ENCODE results near the gene KHDC4.

The KHDC4 gene

DNA sequence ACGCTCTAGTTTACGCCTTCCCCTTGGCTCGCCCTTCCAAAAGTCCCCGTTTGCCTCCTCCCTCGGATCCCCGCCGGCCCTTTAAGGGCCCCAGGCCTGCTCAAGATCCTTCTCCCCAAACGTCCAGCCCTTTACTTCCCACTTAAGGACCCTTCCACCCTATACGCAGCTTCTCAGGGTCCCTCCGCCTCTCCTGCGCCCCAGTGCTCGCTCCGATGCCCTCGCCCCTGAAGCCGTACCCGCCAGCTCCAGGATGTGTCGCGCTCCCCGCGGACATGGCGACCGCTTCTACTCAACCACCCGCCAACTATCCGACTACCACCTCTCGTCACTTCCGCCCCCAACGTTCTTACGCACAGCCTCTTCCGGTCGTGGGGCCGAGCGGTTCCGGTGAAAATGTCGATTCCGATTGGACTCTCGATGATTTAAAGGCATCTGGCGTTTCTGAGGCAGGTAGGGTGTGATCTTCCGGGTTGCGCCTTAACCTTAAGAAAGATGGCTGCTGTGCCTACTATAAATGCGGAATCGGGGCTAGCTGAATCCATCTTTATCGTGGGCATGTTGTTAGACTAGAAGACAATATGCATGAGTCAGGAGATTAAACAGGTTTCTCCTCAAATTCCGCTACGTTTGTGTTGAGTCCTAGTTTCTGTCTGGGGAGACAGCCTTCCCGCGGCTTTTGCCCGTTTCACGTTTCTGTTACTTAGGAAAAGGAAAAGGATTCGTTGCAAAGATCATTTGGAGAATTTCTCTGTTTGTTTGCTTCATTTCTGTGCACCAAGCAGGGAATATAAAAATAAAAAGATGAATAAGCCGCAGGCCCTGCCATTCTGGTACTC is at the start of gene KHDC4:
KHDC4 (minus strand) TSS at position 317 of the 839 bp plus-strand sequence; CDS start at position 277, 40 bp downstream.
- peak; percentile 98 for DNase-seq (ENCODE audit: low read depth)

GRCh38 chr1:155983191-155984024 is 49.2 kb upstream of the KHDC4 start:
- DNase-seq (ENCODE audit: low read depth) = peak; percentile 97

DNA sequence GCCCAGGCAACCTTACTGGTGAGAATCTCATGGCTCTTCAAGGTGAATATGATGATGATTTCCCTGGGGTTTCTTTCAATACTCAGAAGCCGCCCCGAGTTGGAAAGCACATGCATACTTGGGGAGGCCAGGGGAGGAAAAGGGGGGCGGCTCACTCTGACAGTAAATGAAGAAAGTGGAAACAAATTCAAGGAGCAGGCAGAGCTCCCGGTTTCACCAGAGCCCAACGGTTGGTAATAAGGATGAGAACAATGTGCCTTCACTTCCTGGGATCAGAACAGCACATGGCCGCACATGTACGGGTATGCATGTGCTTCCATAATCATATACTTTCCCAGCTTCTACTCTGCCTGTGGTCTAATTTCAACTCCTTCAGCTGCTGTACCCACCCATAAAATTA is 47.9 kb upstream of the KHDC4 start:
- no peak for DNase-seq (ENCODE audit: low read depth)

DNA sequence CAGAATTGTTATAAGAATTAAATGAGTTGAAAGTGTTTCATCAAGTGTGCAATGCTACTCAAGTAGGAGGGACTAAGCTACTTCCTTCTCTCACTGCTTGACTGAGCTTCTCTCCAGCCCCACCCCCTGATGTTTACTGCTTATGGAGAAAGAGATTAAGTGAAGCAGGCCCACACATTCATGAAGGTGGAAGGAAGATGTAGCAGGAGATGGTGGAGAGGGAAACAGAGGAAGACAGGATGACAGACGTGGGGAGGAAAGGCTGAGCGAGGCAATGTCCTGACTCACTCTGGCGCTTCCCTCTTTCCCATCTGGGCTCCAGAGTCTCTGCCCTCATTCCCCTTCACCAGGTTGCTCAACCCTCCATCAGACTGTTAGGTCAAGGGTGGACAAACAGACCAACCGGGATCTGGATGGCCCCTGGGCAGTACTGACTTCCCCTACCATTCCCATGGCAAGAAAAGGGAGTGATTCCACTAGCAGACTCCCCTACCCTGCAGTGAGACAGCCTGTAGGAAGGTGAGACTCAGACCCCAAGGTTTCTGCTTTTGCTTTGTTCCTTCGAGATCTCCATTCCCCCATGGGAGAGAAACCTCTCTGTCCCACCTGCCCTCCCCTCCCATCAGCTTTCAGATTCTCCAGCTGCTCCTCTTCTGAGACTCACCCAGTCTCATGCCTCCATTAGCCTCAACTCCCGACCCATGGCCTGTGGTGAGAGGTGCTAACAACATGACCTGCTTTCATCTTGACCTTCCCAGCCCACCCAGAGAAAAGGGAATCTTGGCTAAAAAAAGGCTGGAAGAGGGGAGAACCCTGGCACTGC is 47.3 kb upstream of the KHDC4 start:
- peak; percentile 86 for DNase-seq (ENCODE audit: low read depth)

DNA sequence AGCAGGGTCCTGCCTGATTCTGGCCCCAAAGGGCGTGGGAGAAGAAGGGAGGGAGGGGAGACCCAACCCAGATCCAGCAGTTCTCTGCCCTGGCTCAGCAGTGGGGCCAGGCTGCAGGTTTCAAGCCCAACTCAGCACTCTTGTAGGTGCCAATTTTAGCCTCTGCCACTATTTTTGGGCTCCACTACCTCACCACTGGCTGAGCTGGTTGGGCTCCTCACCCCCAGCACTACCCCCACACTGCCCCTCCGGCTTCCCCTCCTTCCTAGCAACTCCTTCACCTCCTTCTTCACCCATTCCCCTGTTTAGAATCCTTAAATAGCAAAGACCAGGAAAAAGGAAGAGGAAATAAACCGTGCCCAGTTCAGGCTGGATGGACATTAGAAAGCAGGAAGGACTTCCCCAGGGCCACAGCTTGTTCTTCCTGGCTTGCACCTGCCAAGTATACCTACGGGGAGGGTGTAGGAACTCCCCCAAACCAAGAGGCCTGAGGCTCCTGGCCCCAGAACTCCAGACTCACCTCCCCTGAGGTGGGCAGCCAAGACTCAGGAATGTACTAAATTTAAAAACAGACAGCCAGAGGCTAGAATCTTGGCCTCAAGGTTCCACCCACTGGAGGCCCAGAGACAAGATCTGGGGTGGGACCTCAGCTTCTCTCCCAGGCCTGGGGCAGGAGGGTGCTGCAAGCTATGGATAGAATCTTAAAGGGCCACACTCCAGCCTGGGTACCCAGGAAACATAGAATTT is 45.6 kb upstream of the KHDC4 start:
- no peak for DNase-seq (ENCODE audit: low read depth)

DNA sequence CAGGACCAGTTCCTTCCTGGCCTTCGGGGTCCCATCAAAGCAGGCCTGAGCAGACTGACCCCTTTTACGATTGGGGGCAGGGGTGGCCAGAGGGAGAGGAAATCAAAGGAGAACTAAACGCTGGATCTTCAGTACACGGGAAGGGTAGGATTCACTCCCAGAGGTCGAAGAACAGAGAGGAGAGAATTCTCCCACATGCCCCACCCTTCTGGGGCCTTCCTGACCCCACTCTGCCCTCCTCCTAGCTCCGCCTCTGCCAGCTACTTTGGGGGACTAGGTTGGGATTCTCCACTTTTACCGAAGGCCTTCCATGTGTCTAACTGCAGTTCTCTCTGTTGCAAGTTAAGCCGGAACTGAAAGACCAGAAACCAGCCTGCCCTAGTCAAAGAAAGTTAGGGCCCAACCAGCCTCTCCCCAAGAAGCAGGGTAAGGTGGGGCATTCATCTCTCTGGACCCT is 44.8 kb upstream of the KHDC4 start:
- peak; percentile 32 for DNase-seq (ENCODE audit: low read depth)

- DNase-seq (ENCODE audit: low read depth) = peak; percentile 54
These were observed 44.2 kb upstream of the KHDC4 start, which contains the start of gene ARHGEF2 for GRCh38 chr1:155978325-155978972. Gene ARHGEF2, minus strand, starts transcription at chr1:155978547. Its CDS starts 120 bp downstream, at chr1:155978427.

- DNase-seq (ENCODE audit: low read depth) = no peak
These were observed 43.6 kb upstream of the KHDC4 start for GRCh38 chr1:155977690-155978324.

GRCh38 chr1:155976913-155977689 is 42.9 kb upstream of the KHDC4 start:
- no peak for DNase-seq (ENCODE audit: low read depth)

GRCh38 chr1:155976062-155976912 is 42.1 kb upstream of the KHDC4 start:
- DNase-seq (ENCODE audit: low read depth) = peak; percentile 70

GRCh38 chr1:155975375-155976061 is 41.3 kb upstream of the KHDC4 start:
- DNase-seq (ENCODE audit: low read depth) = no peak

- DNase-seq (ENCODE audit: low read depth) = no peak
These were observed 40.2 kb upstream of the KHDC4 start for GRCh38 chr1:155974208-155975115.

DNA sequence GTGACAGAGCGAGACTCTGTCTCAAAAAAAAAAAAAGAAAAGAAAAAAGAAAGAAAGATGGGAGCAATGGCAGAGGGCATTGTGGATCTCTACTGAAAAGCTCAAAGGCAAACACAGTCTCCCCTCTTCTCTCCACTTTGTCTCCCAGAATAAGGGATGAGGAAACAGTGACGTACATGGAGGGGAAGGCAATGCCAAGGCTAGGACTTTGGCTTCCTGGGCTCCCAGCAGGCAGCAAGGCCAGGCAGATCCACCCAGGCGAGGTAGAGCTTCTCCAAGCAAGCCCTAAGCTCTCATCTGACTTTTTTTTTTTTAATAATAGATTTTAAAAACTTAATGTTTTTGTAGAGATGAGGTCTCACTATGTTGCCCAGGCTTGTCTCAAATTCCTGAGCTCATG is 39.5 kb upstream of the KHDC4 start:
- no peak for DNase-seq (ENCODE audit: low read depth)

GRCh38 chr1:155971910-155972809 is 37.9 kb upstream of the KHDC4 start:
- DNase-seq (ENCODE audit: low read depth) = no peak

- DNase-seq (ENCODE audit: low read depth) = peak; percentile 47
These were observed 36.4 kb upstream of the KHDC4 start for GRCh38 chr1:155970531-155971167.
